ENCODE results near the gene SLC39A7. TPM values are rescaled to one million over a fixed set of nuclear protein-coding genes. Genes with fewer than 3 reads are reported as not detected.

Gene SLC39A7
- total RNA-seq, 1 experiment from 2014 or later = 128 TPM

- ATAC-seq (peak; percentile 41), DNase-seq (peak; percentile 76)
- ChIA-PET CTCF (no interaction called here), POLR2A (ENCODE audit: unreplicated experiment) (no interaction called here)
- H3K9me2 ChIP-seq (replicated peaks; ENCODE audit: low read length) = no peaks in the 10 kb centered on the region
- H3K4me2 ChIP-seq (ENCODE audit: low read length) = peak overlapping the region; percentile 100
- no peaks in the 10 kb centered on the region for H4K20me1 ChIP-seq (ENCODE audit: low read length)
- peaks cover 49% of the 10 kb centered on the region for H3K4me1 ChIP-seq (ENCODE audit: insufficient read depth, low read length)
- peak overlapping the region; percentile 98 for H3K9ac ChIP-seq (ENCODE audit: low read length)
- intact Hi-C loops (cut with micrococcal nuclease) = loop anchor here (2.0 to 10.0 kb wide), 3 partner anchors 42 to 208 kb away; partner anchors contain the start of genes B3GALT4, CUTA, PHF1 and RPS18
- peak overlapping the region; percentile 84 for H3K4me3 ChIP-seq (ENCODE audit: low read length)
- TF ChIP-seq CTCF (conservative IDR thresholded peaks at IDR 0.05; ENCODE audit: low read depth, low read length) (no peak), EZH2phosphoT487 (IDR thresholded peaks at IDR 0.05; ENCODE audit: borderline replicate concordance, low read length) (no peak), EZH2 (IDR thresholded peaks at IDR 0.05; ENCODE audit: low read length, unreplicated experiment) (no peak)
- H3K36me3 ChIP-seq (ENCODE audit: low read depth, low read length) = peaks cover 19% of the 10 kb centered on the region
- H3F3A ChIP-seq (ENCODE audit: low read length, unreplicated experiment) = no peaks in the 10 kb centered on the region
- peak overlapping the region; percentile 84; the same call in 1 of the 2 replicates for H2AFZ ChIP-seq (ENCODE audit: low read length)
- H3K27ac ChIP-seq (ENCODE audit: low read length) = peak overlapping the region; percentile 84
- H3K79me2 ChIP-seq (ENCODE audit: low read length) = peaks cover 26% of the 10 kb centered on the region
- H3K27me3 ChIP-seq (ENCODE audit: low read length) = no peaks in the 10 kb centered on the region
- BruUV-seq (replicated peaks) = no TSS peak
- H3K9me3 ChIP-seq (ENCODE audit: low read length) = no peaks in the 10 kb centered on the region
These were observed 6.3 kb downstream of the SLC39A7 start for GRCh38 chr6:33206864-33207551.

GRCh38 chr6:33207552-33208090 is 7.0 kb downstream of the SLC39A7 start:
- Histone ChIP-seq H3K9me2 (replicated peaks; ENCODE audit: low read length) (no peaks in the 10 kb centered on the region), H3K27me3 (ENCODE audit: low read length) (no peaks in the 10 kb centered on the region), H2AFZ (ENCODE audit: low read length) (peak overlapping the region; percentile 84), H3F3A (ENCODE audit: low read length, unreplicated experiment) (no peaks in the 10 kb centered on the region), H3K36me3 (ENCODE audit: low read depth, low read length) (peaks cover 13% of the 10 kb centered on the region), H3K9me3 (ENCODE audit: low read length) (no peaks in the 10 kb centered on the region), H3K4me3 (ENCODE audit: low read length) (peak overlapping the region; percentile 84), H4K20me1 (ENCODE audit: low read length) (no peaks in the 10 kb centered on the region), H3K4me2 (ENCODE audit: low read length) (peak overlapping the region; percentile 100), H3K4me1 (ENCODE audit: insufficient read depth, low read length) (peaks cover 43% of the 10 kb centered on the region), H3K79me2 (ENCODE audit: low read length) (peaks cover 20% of the 10 kb centered on the region), H3K27ac (ENCODE audit: low read length) (peak overlapping the region; percentile 84), H3K9ac (ENCODE audit: low read length) (peak overlapping the region; percentile 98)
- TF ChIP-seq CTCF (conservative IDR thresholded peaks at IDR 0.05; ENCODE audit: low read depth, low read length) (no peak), EZH2phosphoT487 (IDR thresholded peaks at IDR 0.05; ENCODE audit: borderline replicate concordance, low read length) (no peak), EZH2 (IDR thresholded peaks at IDR 0.05; ENCODE audit: low read length, unreplicated experiment) (no peak)
- TSS peak; percentile 99 for BruUV-seq (replicated peaks)
- CTCF ChIA-PET = interaction anchor here (0.6 kb wide), 1 partner anchor 48 kb away, joined by 3 read pairs; no protein-coding TSS in a partner anchor
- POLR2A ChIA-PET (ENCODE audit: unreplicated experiment) = no interaction called here
- intact Hi-C loops (cut with micrococcal nuclease) = loop anchor here (2.0 to 10.0 kb wide), 3 partner anchors 41 to 207 kb away; partner anchors contain the start of genes B3GALT4, CUTA, PHF1 and RPS18
- DNase-seq (peak; percentile 38), ATAC-seq (peak; percentile 10)
